ENCODE measurements around the gene SP140.
"Not testable (repeated sequence)": the region's sequence is repeated elsewhere in the genome, so short reads cannot be mapped to it uniquely, and the experiment has no call there.

SP140 gene

GRCh38 chr2:230267556-230267955, 42.0 kb downstream of the SP140 start:
- Histone ChIP-seq H3K27ac (no peak overlapping the region), H3K9me3 (ENCODE audit: severe bottlenecking) (no peaks in the 10 kb centered on the region)
- no peak for TF ChIP-seq CTCF (IDR thresholded peaks at IDR 0.05; ENCODE audit: low read depth, low read length)

GRCh38 chr2:230268606-230269243, 43.2 kb downstream of the SP140 start:
- no peak for DNase-seq
- no peaks in the 10 kb centered on the region for H3K36me3 ChIP-seq
- TF ChIP-seq CTCF (IDR thresholded peaks at IDR 0.05; ENCODE audit: low read depth, low read length): no peak
- H3K27ac ChIP-seq: no peak overlapping the region
- H3K4me3 ChIP-seq (ENCODE audit: low read depth, low read length): no peak overlapping the region
- peaks cover 63% of the 10 kb centered on the region for H3K27me3 ChIP-seq (ENCODE audit: insufficient read depth, low read depth, severe bottlenecking)
- no peaks in the 10 kb centered on the region for H3K9me3 ChIP-seq (ENCODE audit: severe bottlenecking)

More at GRCh38 chr2:230267556-230267955, 42.0 kb downstream of the SP140 start:
- H3K27me3 ChIP-seq (ENCODE audit: insufficient read depth, low read depth, severe bottlenecking): peaks cover 64% of the 10 kb centered on the region
- H3K4me3 ChIP-seq (ENCODE audit: low read depth, low read length): no peak overlapping the region
- no peak for DNase-seq
- H3K36me3 ChIP-seq: no peaks in the 10 kb centered on the region

- Histone ChIP-seq H3K27ac (no peak overlapping the region), H3K36me3 (no peaks in the 10 kb centered on the region), H3K27me3 (ENCODE audit: insufficient read depth, low read depth, severe bottlenecking) (peaks cover 60% of the 10 kb centered on the region), H3K9me3 (ENCODE audit: severe bottlenecking) (no peaks in the 10 kb centered on the region), H3K4me3 (ENCODE audit: low read depth, low read length) (no peak overlapping the region)
- TF ChIP-seq CTCF (IDR thresholded peaks at IDR 0.05; ENCODE audit: low read depth, low read length): no peak
- no peak for DNase-seq
Observed at GRCh38 chr2:230269715-230270114, 44.2 kb downstream of the SP140 start.

GRCh38 chr2:230282936-230283335, 57.4 kb downstream of the SP140 start:
- peaks cover 37% of the 10 kb centered on the region for H3K27me3 ChIP-seq (ENCODE audit: insufficient read depth, low read depth, severe bottlenecking)
- H3K27ac ChIP-seq: no peak overlapping the region
- no peak for TF ChIP-seq CTCF (IDR thresholded peaks at IDR 0.05; ENCODE audit: low read depth, low read length)
- H3K4me3 ChIP-seq (ENCODE audit: low read depth, low read length): no peak overlapping the region
- no peaks in the 10 kb centered on the region for H3K36me3 ChIP-seq
- no peaks in the 10 kb centered on the region for H3K9me3 ChIP-seq (ENCODE audit: severe bottlenecking)
- no peak for DNase-seq

- no peak overlapping the region for H3K4me3 ChIP-seq (ENCODE audit: low read depth, low read length)
- peaks cover 36% of the 10 kb centered on the region for H3K27me3 ChIP-seq (ENCODE audit: insufficient read depth, low read depth, severe bottlenecking)
- no peak for DNase-seq
- H3K9me3 ChIP-seq (ENCODE audit: severe bottlenecking): no peaks in the 10 kb centered on the region
- TF ChIP-seq CTCF (IDR thresholded peaks at IDR 0.05; ENCODE audit: low read depth, low read length): no peak
- H3K27ac ChIP-seq: no peak overlapping the region
- no peaks in the 10 kb centered on the region for H3K36me3 ChIP-seq
Observed at GRCh38 chr2:230286048-230286447, 60.5 kb downstream of the SP140 start.

GRCh38 chr2:230289311-230289710, 63.8 kb downstream of the SP140 start:
- H3K27ac ChIP-seq; H3K4me3 ChIP-seq (ENCODE audit: low read depth, low read length); H3K36me3 ChIP-seq; H3K9me3 ChIP-seq (ENCODE audit: severe bottlenecking); DNase-seq: not testable (repeated sequence)
- peaks cover 39% of the 10 kb centered on the region for H3K27me3 ChIP-seq (ENCODE audit: insufficient read depth, low read depth, severe bottlenecking)
